Renal pelvis (tissue), 4 donors: ENCODE results near the gene MECP2. TPM values are rescaled to one million over a fixed set of nuclear protein-coding genes. Genes with fewer than 3 reads are reported as not detected.

Experiments
- DNase-seq: peaks from one replicate; pipeline ENCODE4 v3.0.0-alpha.2; 2013
- polyA plus RNA-seq, 3 donors: library from polyadenylated mRNA; unstranded; fragments of 120-200 nt; gene quantifications; one replicate each; pipeline ENCODE4 v1.2.1, GENCODE V29; 2013; ENCODE audit not compliant: insufficient read length in 3 of 3

Gene MECP2
- polyA plus RNA-seq, 3 donors, result 30.7 to 38.5 (median 33.7) TPM

- no peak for DNase-seq
Observed at GRCh38 chrX:154121207-154121606, 23.7 kb upstream of the MECP2 start.

GRCh38 chrX:154120567-154120966 is 23.1 kb upstream of the MECP2 start:
- DNase-seq, result no peak

GRCh38 chrX:154117566-154117965 is 20.0 kb upstream of the MECP2 start:
- no peak for DNase-seq

GRCh38 chrX:154116426-154117211 is 19.1 kb upstream of the MECP2 start:
- DNase-seq, result no peak

- DNase-seq, result no peak
Observed at GRCh38 chrX:154115750-154116149, 18.2 kb upstream of the MECP2 start.

GRCh38 chrX:154115071-154115470 is 17.6 kb upstream of the MECP2 start:
- no peak for DNase-seq

GRCh38 chrX:154114652-154115051 is 17.1 kb upstream of the MECP2 start:
- no peak for DNase-seq

- DNase-seq, result no peak
Observed at GRCh38 chrX:154113729-154114128, 16.2 kb upstream of the MECP2 start.

- no peak for DNase-seq
Observed at GRCh38 chrX:154098551-154098950, 1.0 kb upstream of the MECP2 start.

- DNase-seq, result peak; percentile 77
Observed at GRCh38 chrX:154097003-154097588, 421 bp downstream of the MECP2 start.

- DNase-seq, result no peak
Observed at GRCh38 chrX:154096140-154097002, 1.1 kb downstream of the MECP2 start.

GRCh38 chrX:154094833-154095232 is 2.7 kb downstream of the MECP2 start:
- no peak for DNase-seq

- DNase-seq, result no peak
Observed at GRCh38 chrX:154093965-154094364, 3.6 kb downstream of the MECP2 start.

- no peak for DNase-seq
Observed at GRCh38 chrX:154092371-154092770, 5.1 kb downstream of the MECP2 start.

- DNase-seq, result no peak
Observed at GRCh38 chrX:154091678-154092077, 5.8 kb downstream of the MECP2 start.

GRCh38 chrX:154090731-154091130 is 6.8 kb downstream of the MECP2 start:
- no peak for DNase-seq

GRCh38 chrX:154084449-154085300 is 12.8 kb downstream of the MECP2 start:
- no peak for DNase-seq

- DNase-seq, result no peak
Observed at GRCh38 chrX:154083126-154083517, 14.4 kb downstream of the MECP2 start.

GRCh38 chrX:154082396-154083125 is 15.0 kb downstream of the MECP2 start:
- DNase-seq, result no peak

GRCh38 chrX:154077101-154077500 is 20.4 kb downstream of the MECP2 start:
- no peak for DNase-seq

GRCh38 chrX:154074199-154074598 is 23.3 kb downstream of the MECP2 start:
- DNase-seq, result no peak
